Naive thymus-derived CD4-positive, alpha-beta T cell (primary cell): ENCODE measurements around the gene ZC3HAV1. TPM values are rescaled to one million over a fixed set of nuclear protein-coding genes. Genes with fewer than 3 reads are reported as not detected.

ENCODE experiments used
- ATAC-seq: fragments of 150-1000 bp; cut with Tn5 transposase; 2 replicates; pipeline ENCODE4 v1.10.0; 2021; ENCODE audit warnings: mild to moderate bottlenecking, moderate library complexity
- CTCF ChIA-PET: fragments of 350-600 bp; sonication (Branson Sonifier 250); formaldehyde crosslinking; loops from one replicate; lab custom pipeline; 2021; ENCODE audit warnings: antibody characterized with exemption; lab: Charles Lee
- POLR2A ChIA-PET: fragments of 350-600 bp; sonication (Branson Sonifier 250); formaldehyde crosslinking; loops from one replicate; lab custom pipeline; 2021; ENCODE audit warnings: antibody characterized with exemption, inconsistent platforms; lab: Charles Lee
- DNase-seq, 9 donors: peaks; one replicate each; pipeline versions ENCODE4 v3.0.0 to v3.0.0-alpha.2; 2020 to 2022; ENCODE audit warnings: mixed read lengths in 1 of 9
- H3K27ac ChIP-seq: one replicate; pipeline ENCODE4 v1.7.0; 2013; ENCODE audit warnings: mild to moderate bottlenecking, low read depth, low read length, moderate library complexity
- H3K27me3 ChIP-seq, 2 donors: one replicate each; pipeline ENCODE4 v1.7.0; 2013; ENCODE audit warnings: low read length in 2 of 2, mild to moderate bottlenecking in 2 of 2, moderate library complexity in 2 of 2; ENCODE audit not compliant: control insufficient read depth in 2 of 2, insufficient read depth in 2 of 2
- H3K36me3 ChIP-seq, 3 experiments: 1 replicate in 2 of 3; 2 replicates in 1 of 3; pipeline ENCODE4 v1.7.0; 2013; ENCODE audit warnings: low read length in 3 of 3, mild to moderate bottlenecking in 3 of 3, moderate library complexity in 1 of 3; ENCODE audit not compliant: insufficient read depth in 3 of 3, control insufficient read depth in 2 of 3
- H3K4me1 ChIP-seq, 2 donors: one replicate each; pipeline ENCODE4 v1.7.0; 2013; ENCODE audit warnings: low read length in 2 of 2, mild to moderate bottlenecking in 2 of 2, moderate library complexity in 1 of 2; ENCODE audit not compliant: control insufficient read depth in 2 of 2, insufficient read depth in 2 of 2
- H3K4me3 ChIP-seq: 2 replicates; pipeline ENCODE4 v1.7.0; 2013; ENCODE audit warnings: mild to moderate bottlenecking, low read length
- H3K9me3 ChIP-seq, 3 experiments: 1 replicate in 2 of 3; 2 replicates in 1 of 3; pipeline ENCODE4 v1.7.0; 2013; ENCODE audit warnings: low read length in 3 of 3; ENCODE audit not compliant: control insufficient read depth in 2 of 3
- H3K27ac Mint-ChIP-seq, 9 donors: one replicate each; pipeline ENCODE4 v1.8.0; 2020 to 2022; ENCODE audit warnings: mixed read lengths in 9 of 9, mild to moderate bottlenecking in 8 of 9, moderate library complexity in 5 of 9, inconsistent platforms in 2 of 9
- H3K27me3 Mint-ChIP-seq, 5 donors: one replicate each; pipeline ENCODE4 v1.8.0; 2021 to 2022; ENCODE audit warnings: mixed read lengths in 5 of 5, mild to moderate bottlenecking in 1 of 5
- H3K36me3 Mint-ChIP-seq, 5 donors: one replicate each; pipeline ENCODE4 v1.8.0; 2020 to 2022; ENCODE audit warnings: mixed read lengths in 5 of 5, mild to moderate bottlenecking in 3 of 5, inconsistent platforms in 1 of 5
- H3K4me1 Mint-ChIP-seq, 7 donors: one replicate each; pipeline ENCODE4 v1.8.0; 2020 to 2022; ENCODE audit warnings: mixed read lengths in 7 of 7, mild to moderate bottlenecking in 3 of 7, inconsistent platforms in 1 of 7
- H3K4me3 Mint-ChIP-seq, 10 donors: one replicate each; pipeline ENCODE4 v1.8.0; 2020 to 2022; ENCODE audit warnings: mild to moderate bottlenecking in 10 of 10, mixed read lengths in 10 of 10, moderate library complexity in 6 of 10, inconsistent platforms in 2 of 10
- H3K9me3 Mint-ChIP-seq, 11 donors: one replicate each; pipeline ENCODE4 v1.8.0; 2020 to 2022; ENCODE audit warnings: mixed read lengths in 11 of 11, mild to moderate bottlenecking in 4 of 11, inconsistent platforms in 1 of 11, moderate library complexity in 1 of 11
- intact Hi-C, 2 donors: fragments of 100-400 bp; cut with micrococcal nuclease; formaldehyde crosslinking; loops; one replicate each; pipeline ENCODE4 v1.15.1; 2023
- polyA plus RNA-seq, 2 donors: library from polyadenylated mRNA; unstranded; fragments of 300-500 nt; fragmentation: Illumina TruSeq; gene quantifications; one replicate each; pipeline ENCODE4 v1.2.3, GENCODE V29; 2021
- total RNA-seq, 6 experiments: library from RNA in 5 of 6; stranded (reverse) in 5 of 6; gene quantifications; 1 replicate in 5 of 6; 2 replicates in 1 of 6; pipeline ENCODE4 v1.2.3 and lab custom pipeline; 2021 to 2026

ZC3HAV1 gene
- total and polyA plus RNA-seq, 7 experiments from 2014 or later, result 129 to 249 (median 157) TPM

DNA sequence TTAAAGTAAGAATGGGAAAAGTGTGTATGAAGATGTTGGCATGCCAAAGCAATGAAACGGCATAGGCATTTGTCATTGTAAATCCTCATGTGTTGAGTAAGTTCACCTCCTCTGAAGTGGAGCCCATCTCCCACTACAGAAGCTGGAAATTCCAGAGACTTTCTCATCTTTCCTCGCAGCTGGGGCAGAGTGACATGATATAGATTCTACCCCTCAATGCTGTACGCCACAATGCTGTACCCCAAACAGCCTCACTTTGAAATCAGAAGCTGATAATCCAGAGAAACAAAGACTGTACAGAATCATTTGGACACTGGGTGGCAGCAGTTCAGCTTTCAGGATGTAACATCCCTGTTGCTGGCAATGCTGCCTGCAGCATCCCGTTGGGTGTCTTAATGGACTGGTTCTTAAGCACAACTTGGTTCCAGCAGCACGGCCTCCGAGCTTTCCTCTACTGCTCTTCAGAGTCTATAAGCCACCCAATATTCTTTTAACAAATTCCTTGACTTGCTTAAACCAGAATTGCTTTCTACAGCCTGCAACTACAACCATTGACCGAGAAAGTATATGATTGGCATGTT, 92.5 kb downstream of the ZC3HAV1 start:
- H3K36me3 ChIP-seq, result no peaks in the 10 kb centered on the region
- POLR2A ChIA-PET, result interaction anchor here (0.6 to 1.7 kb wide), 6 partner anchors 36 to 131 kb away, joined by 3 to 5 read pairs (median 4); no protein-coding TSS in a partner anchor
- DNase-seq (peak; percentile 17 to 76 (median 52)), ATAC-seq (peak; percentile 94)
- Mint-ChIP-seq H3K36me3 (peaks cover 0 to 9% (median 0%) of the 10 kb centered on the region in 5 donors), H3K9me3 (no peaks in the 10 kb centered on the region), H3K4me1 (peaks cover 0 to 10% (median 6%) of the 10 kb centered on the region in 7 donors), H3K27ac (peak overlapping the region in 1 of 9 donors; percentile 52), H3K27me3 (peaks cover 0 to 16% (median 5%) of the 10 kb centered on the region in 5 donors), H3K4me3 (no peak overlapping the region)
- no peak overlapping the region for H3K4me3 ChIP-seq
- no peak overlapping the region for H3K27ac ChIP-seq
- no peaks in the 10 kb centered on the region for H3K27me3 ChIP-seq
- intact Hi-C loops, result loop anchor here (1.0 to 2.0 kb wide), 6 partner anchors 18 to 214 kb away; partner anchors contain the start of gene UBN2 (in 1 of the 2)
- CTCF ChIA-PET, result interaction anchor here (0.5 to 5.5 kb wide), 24 partner anchors 9 to 337 kb away, joined by 3 to 74 read pairs (median 4); a partner anchor contains a TSS
- no peaks in the 10 kb centered on the region for H3K9me3 ChIP-seq
- H3K4me1 ChIP-seq, result no peaks in the 10 kb centered on the region

DNA sequence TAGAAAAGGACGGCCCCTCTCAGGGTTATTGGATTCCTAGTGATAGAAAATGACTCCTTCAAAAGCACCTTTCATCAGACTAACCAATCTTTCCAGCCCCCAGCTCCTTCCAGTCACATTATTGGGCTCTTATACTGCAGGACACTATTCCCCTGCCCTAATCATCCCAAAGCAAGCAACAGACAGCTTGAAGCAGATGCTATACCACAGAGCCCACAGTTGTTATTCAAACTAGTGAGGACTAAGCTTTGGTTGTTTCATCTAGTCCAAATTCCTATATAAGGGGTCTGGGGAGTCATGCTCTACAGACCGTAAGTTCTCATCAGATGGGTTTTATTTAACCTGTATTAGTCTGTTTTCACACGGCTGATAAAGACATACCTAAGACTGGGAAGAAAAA, 98.1 kb downstream of the ZC3HAV1 start:
- no peak overlapping the region for H3K27ac Mint-ChIP-seq
- Histone ChIP-seq H3K27ac (no peak overlapping the region), H3K4me3 (no peak overlapping the region), H3K4me1 (no peaks in the 10 kb centered on the region), H3K36me3 (no peaks in the 10 kb centered on the region), H3K9me3 (no peaks in the 10 kb centered on the region), H3K27me3 (no peaks in the 10 kb centered on the region)
- no peak overlapping the region for H3K4me3 Mint-ChIP-seq
- ATAC-seq (no peak), DNase-seq (no peak)
- peaks cover 0 to 7% (median 0%) of the 10 kb centered on the region in 11 donors for H3K9me3 Mint-ChIP-seq
- CTCF ChIA-PET, result interaction anchor here (1.1 kb wide), 1 partner anchor 25 kb away, joined by 3 read pairs; no protein-coding TSS in a partner anchor
- no peaks in the 10 kb centered on the region for H3K4me1 Mint-ChIP-seq
- intact Hi-C loops, result no loop called here
- peaks cover 0 to 17% (median 5%) of the 10 kb centered on the region in 5 donors for H3K27me3 Mint-ChIP-seq
- H3K36me3 Mint-ChIP-seq, result peaks cover 0 to 1% (median 0%) of the 10 kb centered on the region in 5 donors
- POLR2A ChIA-PET, result no interaction called here

DNA sequence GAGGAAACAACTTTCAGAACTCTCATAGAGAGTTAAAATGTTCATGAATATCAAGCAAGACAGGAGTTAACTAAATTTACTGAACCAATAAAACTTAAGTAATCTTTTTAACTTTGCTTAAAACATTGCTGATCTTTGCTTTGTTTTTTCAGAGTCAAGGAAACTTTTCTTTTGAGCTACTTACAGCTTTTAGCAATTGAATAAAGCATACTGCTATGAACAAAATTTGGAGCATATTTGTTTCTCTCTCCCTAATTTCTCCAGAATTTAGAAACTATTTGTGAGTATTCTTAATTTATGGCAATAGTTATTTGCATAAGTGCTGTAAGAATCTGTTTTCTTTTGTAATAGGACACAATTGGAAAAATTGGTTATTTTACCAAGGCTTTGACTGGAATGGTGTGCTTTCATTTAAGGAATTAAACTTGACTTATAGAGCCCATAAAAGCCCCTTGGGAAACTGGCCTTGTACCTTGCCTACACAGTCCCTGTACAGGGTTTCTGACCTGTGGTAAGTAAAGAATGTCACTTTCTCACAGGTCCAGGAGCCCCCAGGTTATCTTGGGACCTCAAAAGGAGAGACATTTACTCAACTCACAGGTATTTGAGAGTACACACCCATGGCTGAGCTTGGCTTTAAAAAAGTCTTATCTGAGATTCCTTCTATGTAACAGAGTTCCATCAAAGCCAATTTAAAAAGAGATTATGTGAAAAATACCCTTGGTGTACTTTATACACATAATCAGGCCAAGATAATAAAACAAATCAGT, 105.0 kb downstream of the ZC3HAV1 start:
- intact Hi-C loops, result no loop called here
- DNase-seq (peak in 2 of 9 donors; percentile 17 to 18), ATAC-seq (no peak)
- Mint-ChIP-seq H3K4me1 (peaks cover 0 to 8% (median 5%) of the 10 kb centered on the region in 7 donors), H3K4me3 (no peak overlapping the region), H3K9me3 (peaks cover 0 to 30% (median 13%) of the 10 kb centered on the region in 11 donors), H3K36me3 (peaks cover 0 to 3% (median 0%) of the 10 kb centered on the region in 5 donors), H3K27me3 (peaks cover 0 to 21% (median 0%) of the 10 kb centered on the region in 5 donors), H3K27ac (no peak overlapping the region)
- Histone ChIP-seq H3K4me1 (peaks cover 0 to under 1% of the 10 kb centered on the region in 2 donors), H3K4me3 (no peak overlapping the region), H3K36me3 (no peaks in the 10 kb centered on the region), H3K27me3 (no peaks in the 10 kb centered on the region), H3K9me3 (no peaks in the 10 kb centered on the region), H3K27ac (no peak overlapping the region)
- ChIA-PET POLR2A (no interaction called here), CTCF (no interaction called here)

DNA sequence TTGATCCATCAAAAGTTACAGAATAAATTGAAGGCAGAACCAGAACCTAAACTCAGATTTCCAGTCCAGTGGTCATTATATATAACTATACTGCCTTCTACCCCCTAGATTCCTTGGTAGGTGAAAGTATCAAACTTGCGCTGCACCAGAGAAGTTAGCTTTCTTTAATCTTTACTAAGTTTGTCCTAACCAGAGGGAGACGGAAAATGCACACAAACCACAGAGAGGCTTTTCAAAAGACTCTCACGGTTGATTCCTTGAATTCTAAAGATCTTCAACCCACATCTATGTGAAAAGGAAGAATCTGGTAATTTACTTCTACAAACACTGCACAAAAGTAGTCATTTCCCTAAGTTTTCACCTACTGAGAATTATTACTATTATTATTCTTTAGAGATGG, 110.1 kb downstream of the ZC3HAV1 start:
- no peaks in the 10 kb centered on the region for H3K36me3 ChIP-seq
- H3K27ac Mint-ChIP-seq, result no peak overlapping the region
- H3K27me3 ChIP-seq, result no peaks in the 10 kb centered on the region
- ATAC-seq (no peak), DNase-seq (peak in 2 of 9 donors; percentile 6 to 17)
- peaks cover 0 to 3% (median 0%) of the 10 kb centered on the region in 5 donors for H3K36me3 Mint-ChIP-seq
- no peak overlapping the region for H3K4me3 ChIP-seq
- peak overlapping the region in 5 of 10 donors; percentile 10 to 50 (median 34) for H3K4me3 Mint-ChIP-seq
- H3K4me1 Mint-ChIP-seq, result peaks cover 0 to 18% (median 9%) of the 10 kb centered on the region in 7 donors
- intact Hi-C loops, result no loop called here
- H3K4me1 ChIP-seq, result peaks cover 0 to 5% of the 10 kb centered on the region in 2 donors
- H3K9me3 ChIP-seq, result no peaks in the 10 kb centered on the region
- ChIA-PET POLR2A (no interaction called here), CTCF (no interaction called here)
- no peak overlapping the region for H3K27ac ChIP-seq
- H3K27me3 Mint-ChIP-seq, result peaks cover 0 to 39% (median 6%) of the 10 kb centered on the region in 5 donors
- H3K9me3 Mint-ChIP-seq, result peaks cover 0 to 18% (median 4%) of the 10 kb centered on the region in 11 donors

Other genes with a start within 250 kb of the ZC3HAV1 start
- gene KIAA1549, start 128.3 kb downstream of the ZC3HAV1 start, total RNA-seq, result under 1 TPM in 4 of 5 experiments, not detected in 1; 0.16 to 0.56 (median 0.25) TPM
- not detected for gene KIAA1549, start 128.3 kb downstream of the ZC3HAV1 start, polyA plus RNA-seq
- gene ZC3HAV1L, start 73.7 kb downstream of the ZC3HAV1 start, total RNA-seq, result 10 to 100 TPM in 1 of 5 experiments, 1 to 10 TPM in 1, under 1 TPM in 3; 0.35 to 26.7 (median 0.78) TPM
- gene ZC3HAV1L, start 73.7 kb downstream of the ZC3HAV1 start, polyA plus RNA-seq, result under 1 TPM in 1 of 2 donors, not detected in 1; 0.13 TPM
- gene UBN2, start 121.5 kb upstream of the ZC3HAV1 start, total RNA-seq, result 10 to 100 TPM; 16.2 to 31.2 (median 20.5) TPM
- gene UBN2, start 121.5 kb upstream of the ZC3HAV1 start, polyA plus RNA-seq, result 1 to 10 TPM; 1.1 to 2.7 TPM
- 1 to 10 TPM; 2.0 to 7.9 (median 5.1) TPM for gene FMC1, start 231.6 kb upstream of the ZC3HAV1 start, total RNA-seq
- gene FMC1, start 231.6 kb upstream of the ZC3HAV1 start, polyA plus RNA-seq, result 10 to 100 TPM; 27.7 to 52.2 TPM